ENCODE results near the gene WNT7B. TPM values are rescaled to one million over a fixed set of nuclear protein-coding genes. Genes with fewer than 3 reads are reported as not detected.

Gene WNT7B
- total RNA-seq, 1 donor from 2014 or later, result 1.8 TPM

DNA sequence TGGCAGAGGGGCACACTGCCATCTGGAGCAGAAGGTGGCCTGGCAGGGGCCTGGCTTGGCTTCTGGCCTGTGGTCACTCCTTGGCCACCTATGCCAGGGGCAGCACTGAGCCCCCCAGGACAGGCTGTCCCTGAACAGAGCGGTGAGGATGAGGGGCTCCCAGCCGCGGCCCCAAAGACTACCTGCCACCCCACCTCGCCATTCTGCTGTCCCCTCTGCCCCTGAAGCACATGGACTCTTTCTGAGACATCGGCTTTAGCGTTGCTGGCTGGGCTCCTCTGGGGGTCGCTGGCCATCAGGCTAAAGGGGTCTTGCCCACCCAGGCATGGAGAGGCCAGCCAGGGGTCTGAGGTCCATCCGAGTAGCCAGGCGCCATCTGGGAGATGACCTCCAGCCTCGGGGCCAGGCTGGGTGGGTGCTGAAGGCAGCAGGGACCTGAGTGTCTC, 87.8 kb downstream of the WNT7B start:
- Histone ChIP-seq H3K4me1 (peaks cover 4% of the 10 kb centered on the region), H4K20me1 (ENCODE audit: low read depth) (no peaks in the 10 kb centered on the region), H2AFZ (replicated peaks) (no peak overlapping the region), H3K79me2 (ENCODE audit: low read depth) (no peaks in the 10 kb centered on the region), H3K9ac (no peak overlapping the region), H3F3A (ENCODE audit: low read depth) (peaks cover 10% of the 10 kb centered on the region), H3K4me3 (no peak overlapping the region), H3K27ac (peak overlapping the region; percentile 82), H3K36me3 (no peaks in the 10 kb centered on the region), H3K27me3 (no peaks in the 10 kb centered on the region), H3K4me2 (peak overlapping the region; percentile 24), H3K9me3 (ENCODE audit: low read depth) (no peaks in the 10 kb centered on the region)
- Mint-ChIP-seq H3K36me3 (no peaks in the 10 kb centered on the region), H3K4me1 (peaks cover 22% of the 10 kb centered on the region), H3K27ac (peak overlapping the region; percentile 85), H3K9me3 (no peaks in the 10 kb centered on the region), H3K4me3 (no peak overlapping the region), H3K27me3 (ENCODE audit: insufficient read depth, low read depth) (peaks cover 7% of the 10 kb centered on the region)
- no peak for TF ChIP-seq EZH2phosphoT487 (IDR thresholded peaks at IDR 0.05)
- TF ChIP-seq EZH2 (IDR thresholded peaks at IDR 0.05), result no peak
- no peak for TF ChIP-seq CTCF (IDR thresholded peaks at IDR 0.05)
- no peak for DNase-seq (ENCODE audit: low spot score)

DNA sequence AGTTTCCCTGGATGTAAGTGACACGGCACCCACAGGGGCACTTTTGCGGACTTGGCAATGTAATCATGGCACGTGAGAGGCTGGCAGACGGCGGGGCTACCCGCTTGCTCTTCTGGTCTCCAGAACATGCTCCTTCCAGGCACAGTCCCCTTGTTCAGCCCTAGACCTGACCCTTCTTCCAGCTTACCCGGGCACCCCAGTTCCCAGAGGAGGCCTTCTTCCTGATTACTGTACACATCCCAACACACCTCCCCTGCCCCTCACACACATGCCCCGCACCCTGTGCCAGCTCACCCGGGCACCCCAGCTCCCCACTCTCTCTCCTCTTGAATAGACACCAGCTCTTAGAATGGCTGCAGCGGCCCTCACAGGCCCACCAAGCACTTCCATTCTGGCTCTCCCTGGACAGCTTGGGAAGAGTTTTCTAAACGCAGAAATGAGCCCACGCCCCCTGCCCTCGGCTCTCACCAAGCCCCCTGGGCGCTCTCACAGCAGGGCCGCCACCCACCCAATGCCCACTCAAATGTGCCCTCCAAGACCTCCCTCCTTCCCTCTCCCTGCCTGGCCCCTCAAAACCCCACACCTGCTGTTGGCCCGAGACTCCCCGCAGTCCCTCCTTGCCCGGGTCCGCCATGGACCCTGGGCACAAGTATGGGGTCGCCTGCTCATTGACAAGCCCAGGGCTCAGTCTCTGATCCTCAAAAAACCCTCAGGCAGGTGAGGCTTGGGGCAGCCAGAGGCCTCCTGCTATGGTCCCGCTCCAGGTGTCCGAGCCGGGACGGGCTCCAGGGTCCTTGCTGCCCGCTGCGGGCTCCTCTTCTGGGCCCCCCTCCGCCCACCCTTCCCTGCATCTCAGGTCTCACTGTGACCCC, 88.5 kb downstream of the WNT7B start:
- Histone ChIP-seq H3K27me3 (no peaks in the 10 kb centered on the region), H3K36me3 (no peaks in the 10 kb centered on the region), H3F3A (ENCODE audit: low read depth) (peaks cover 10% of the 10 kb centered on the region), H3K4me1 (peaks cover 4% of the 10 kb centered on the region), H3K4me2 (no peak overlapping the region), H3K4me3 (no peak overlapping the region), H2AFZ (replicated peaks) (no peak overlapping the region), H4K20me1 (ENCODE audit: low read depth) (no peaks in the 10 kb centered on the region), H3K9me3 (ENCODE audit: low read depth) (no peaks in the 10 kb centered on the region), H3K9ac (no peak overlapping the region), H3K79me2 (ENCODE audit: low read depth) (no peaks in the 10 kb centered on the region), H3K27ac (no peak overlapping the region)
- Mint-ChIP-seq H3K27me3 (ENCODE audit: insufficient read depth, low read depth) (peaks cover 7% of the 10 kb centered on the region), H3K27ac (peak overlapping the region; percentile 90), H3K4me3 (no peak overlapping the region), H3K4me1 (peaks cover 22% of the 10 kb centered on the region), H3K9me3 (no peaks in the 10 kb centered on the region), H3K36me3 (no peaks in the 10 kb centered on the region)
- TF ChIP-seq EZH2phosphoT487 (IDR thresholded peaks at IDR 0.05), result no peak
- no peak for TF ChIP-seq CTCF (IDR thresholded peaks at IDR 0.05)
- no peak for TF ChIP-seq EZH2 (IDR thresholded peaks at IDR 0.05)
- DNase-seq (ENCODE audit: low spot score), result no peak

DNA sequence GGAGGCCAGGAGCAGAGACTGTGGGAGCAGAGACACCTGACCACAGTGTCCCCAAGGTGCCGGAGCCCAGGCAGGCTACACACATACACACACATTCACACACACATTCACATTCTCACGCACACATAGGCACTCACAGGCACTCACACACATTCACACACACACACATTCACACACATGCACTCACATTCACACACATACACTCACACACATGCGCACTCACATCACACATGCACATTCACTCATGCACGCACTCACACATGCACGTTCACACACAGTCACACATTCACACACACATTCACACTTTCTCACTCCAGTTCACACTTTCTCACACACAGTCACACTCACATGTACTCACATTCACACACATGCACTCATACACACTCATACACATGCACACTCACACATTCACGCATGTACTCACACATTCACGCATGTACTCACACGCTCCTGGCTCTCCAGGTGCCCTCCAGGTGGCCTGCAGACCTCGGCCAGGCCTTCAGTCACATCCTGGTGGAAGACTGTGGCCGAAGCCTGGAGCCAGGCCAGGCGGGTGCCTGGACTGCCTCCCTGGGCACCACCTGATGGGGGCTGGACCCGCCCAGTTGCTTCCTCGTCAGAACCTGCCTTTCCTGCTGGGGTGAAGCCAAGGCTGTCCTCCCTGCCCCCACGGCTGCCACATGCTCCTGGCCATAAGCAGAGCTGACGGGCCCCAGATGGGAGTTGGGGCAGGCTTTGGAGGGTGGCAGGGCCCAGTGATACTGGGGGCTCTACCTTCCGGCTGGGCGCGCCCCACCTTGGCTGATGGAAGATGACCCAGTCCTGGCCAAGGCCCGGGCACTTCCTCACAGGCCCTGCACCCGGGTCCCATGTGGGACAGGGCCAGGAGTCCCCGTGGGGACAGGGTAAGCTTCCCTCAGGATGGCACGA, 89.5 kb downstream of the WNT7B start:
- no peaks in the 10 kb centered on the region for H4K20me1 ChIP-seq (ENCODE audit: low read depth)
- peak overlapping the region; percentile 0 for H3K4me3 Mint-ChIP-seq

More for the DNA sequence above, 89.5 kb downstream of the WNT7B start:
- H3F3A ChIP-seq (ENCODE audit: low read depth), result peaks cover 10% of the 10 kb centered on the region
- no peaks in the 10 kb centered on the region for H3K36me3 ChIP-seq
- Mint-ChIP-seq H3K4me1 (peaks cover 22% of the 10 kb centered on the region), H3K36me3 (no peaks in the 10 kb centered on the region), H3K9me3 (no peaks in the 10 kb centered on the region), H3K27me3 (ENCODE audit: insufficient read depth, low read depth) (peaks cover 7% of the 10 kb centered on the region), H3K27ac (peak overlapping the region; percentile 10)
- no peaks in the 10 kb centered on the region for H3K79me2 ChIP-seq (ENCODE audit: low read depth)
- no peak overlapping the region for H3K9ac ChIP-seq
- H3K27me3 ChIP-seq, result no peaks in the 10 kb centered on the region
- no peak overlapping the region for H3K4me3 ChIP-seq
- TF ChIP-seq CTCF (IDR thresholded peaks at IDR 0.05), result no peak
- no peak for TF ChIP-seq EZH2 (IDR thresholded peaks at IDR 0.05)
- TF ChIP-seq EZH2phosphoT487 (IDR thresholded peaks at IDR 0.05), result no peak
- H2AFZ ChIP-seq (replicated peaks), result no peak overlapping the region
- DNase-seq (ENCODE audit: low spot score), result no peak
- H3K9me3 ChIP-seq (ENCODE audit: low read depth), result no peaks in the 10 kb centered on the region
- no peak overlapping the region for H3K27ac ChIP-seq
- H3K4me2 ChIP-seq, result no peak overlapping the region
- peaks cover 4% of the 10 kb centered on the region for H3K4me1 ChIP-seq

Data from neural progenitor cell (in vitro differentiated cells).